Liver (tissue), 9 donors: ENCODE data around the gene CZIB. TPM values are rescaled to one million over a fixed set of nuclear protein-coding genes. Genes with fewer than 3 reads are reported as not detected.

Experiments
- DNase-seq: peaks from one replicate; pipeline ENCODE4 v3.0.0-alpha.2; 2017; ENCODE audit warnings: low spot score
- H3K27ac ChIP-seq, 2 donors: one replicate each; pipeline ENCODE4 v1.7.0; 2013; ENCODE audit warnings: inconsistent platforms in 2 of 2, low read length in 2 of 2, control low read depth in 1 of 2, low read depth in 1 of 2, mild to moderate bottlenecking in 1 of 2
- H3K27me3 ChIP-seq, 4 donors: one replicate each; pipeline versions ENCODE4 v1.6.1 to v1.7.0; 2013; ENCODE audit warnings: low read length in 3 of 4, inconsistent platforms in 1 of 4, mild to moderate bottlenecking in 1 of 4, moderate library complexity in 1 of 4; ENCODE audit not compliant: control insufficient read depth in 4 of 4, insufficient read depth in 4 of 4
- H3K36me3 ChIP-seq, 4 donors: one replicate each; pipeline versions ENCODE4 v1.6.1 to v1.7.0; 2013; ENCODE audit warnings: low read length in 3 of 4, mild to moderate bottlenecking in 3 of 4, low read depth in 1 of 4, moderate library complexity in 1 of 4; ENCODE audit not compliant: control insufficient read depth in 4 of 4, insufficient read depth in 3 of 4
- H3K4me1 ChIP-seq, 4 donors: one replicate each; pipeline versions ENCODE4 v1.6.1 to v1.7.0; 2013; ENCODE audit warnings: low read length in 3 of 4, mild to moderate bottlenecking in 3 of 4, moderate library complexity in 1 of 4; ENCODE audit not compliant: control insufficient read depth in 4 of 4, insufficient read depth in 4 of 4
- H3K4me3 ChIP-seq, 3 donors: one replicate each; pipeline versions ENCODE4 v1.6.1 to v1.7.0; 2013; ENCODE audit warnings: low read length in 3 of 3, control low read depth in 1 of 3, low read depth in 1 of 3, mild to moderate bottlenecking in 1 of 3
- H3K9ac ChIP-seq, 2 donors: one replicate each; pipeline ENCODE4 v1.7.0; 2013; ENCODE audit warnings: low read length in 2 of 2, mild to moderate bottlenecking in 2 of 2, moderate library complexity in 2 of 2, control low read depth in 1 of 2, low read depth in 1 of 2
- H3K9me3 ChIP-seq, 4 donors: one replicate each; pipeline versions ENCODE4 v1.6.1 to v1.7.0; 2013; ENCODE audit warnings: low read length in 3 of 4; ENCODE audit not compliant: control insufficient read depth in 4 of 4
- EGR1 ChIP-seq, 2 donors: IDR thresholded peaks; 2 replicates each; pipeline ENCODE4 v1.6.1; 2016 to 2018; ENCODE audit warnings: antibody characterized with exemption in 2 of 2, low read depth in 2 of 2
- FOXA1 ChIP-seq: IDR thresholded peaks from 2 replicates; pipeline ENCODE4 v1.6.1; 2016; ENCODE audit warnings: antibody characterized with exemption
- FOXA2 ChIP-seq: IDR thresholded peaks from 2 replicates; pipeline ENCODE4 v1.6.1; 2016; ENCODE audit warnings: antibody characterized with exemption
- GABPA ChIP-seq, 2 donors: IDR thresholded peaks in 1 of 2; conservative IDR thresholded peaks in 1 of 2; 2 replicates each; pipeline ENCODE4 v1.6.1; 2016; ENCODE audit warnings: antibody characterized with exemption in 2 of 2, mild to moderate bottlenecking in 1 of 2, moderate library complexity in 1 of 2
- HNF4A ChIP-seq, 2 donors: conservative IDR thresholded peaks; 2 replicates each; pipeline ENCODE4 v1.6.1; 2016; ENCODE audit warnings: antibody characterized with exemption in 2 of 2, mild to moderate bottlenecking in 2 of 2
- JUND ChIP-seq, 2 donors: IDR thresholded peaks; 2 replicates each; pipeline ENCODE4 v1.6.1; 2016; ENCODE audit warnings: antibody characterized with exemption in 2 of 2
- NR2F2 ChIP-seq: IDR thresholded peaks from 2 replicates; pipeline ENCODE4 v1.6.1; 2016; ENCODE audit warnings: antibody characterized with exemption
- RXRA ChIP-seq, 2 donors: IDR thresholded peaks; 2 replicates each; pipeline ENCODE4 v1.6.1; 2017 to 2018; ENCODE audit warnings: antibody characterized with exemption in 2 of 2, mild to moderate bottlenecking in 1 of 2
- SP1 ChIP-seq: IDR thresholded peaks from 2 replicates; pipeline ENCODE4 v1.6.1; 2018; ENCODE audit warnings: antibody characterized with exemption, mild to moderate bottlenecking
- TAF1 ChIP-seq: conservative IDR thresholded peaks from 2 replicates; pipeline ENCODE4 v1.6.1; 2016; ENCODE audit warnings: antibody characterized with exemption, mild to moderate bottlenecking
- YY1 ChIP-seq: IDR thresholded peaks from 2 replicates; pipeline ENCODE4 v1.6.1; 2016; ENCODE audit warnings: antibody characterized with exemption, mild to moderate bottlenecking
- WGBS: extraction: QIAGEN DNeasy Blood & Tissue Kit; methylation state at CpG from one replicate; pipeline ENCODE4 v1.1.7; 2013; 5-methylcytosine and 5-hydroxymethylcytosine counted together
- polyA plus RNA-seq, 2 donors: library from polyadenylated mRNA; stranded (reverse) in 1 of 2; unstranded in 1 of 2; fragments of 200-250 nt in 1 of 2; fragments of >200 nt in 1 of 2; fragmentation: Nextera tagmentation in 1 of 2; extraction: Ambion mirVana in 1 of 2; gene quantifications; one replicate each; pipeline versions ENCODE4 v1.2.1 to v1.2.3, GENCODE V29; 2013 to 2015
- total RNA-seq, 2 donors: library from RNA; depleted of rRNA; stranded (reverse); fragments of >200 nt; gene quantifications; one replicate each; pipeline ENCODE4 v1.2.3, GENCODE V29; 2014
- TF ChIP-seq, protein P1 (sequence below): IDR thresholded peaks from 2 replicates; pipeline ENCODE4 v1.6.1; 2016; ENCODE audit warnings: antibody characterized with exemption, mild to moderate bottlenecking
- TF ChIP-seq, protein P2 (sequence below): IDR thresholded peaks from 2 replicates; pipeline ENCODE4 v1.6.1; 2016; ENCODE audit warnings: antibody characterized with exemption
- TF ChIP-seq, protein P3 (sequence below): IDR thresholded peaks from 2 replicates; pipeline ENCODE4 v1.6.1; 2016; ENCODE audit warnings: antibody characterized with exemption
- TF ChIP-seq, protein P4 (sequence below): fragments of 150-350 bp; IDR thresholded peaks from 2 replicates; pipeline ENCODE4 v1.5.1; 2017; ENCODE audit warnings: improper control_type of control experiment, low read depth, low read length; ENCODE audit not compliant: missing input control
- TF ChIP-seq, protein P5 (sequence below): IDR thresholded peaks from 2 replicates; pipeline ENCODE4 v1.6.1; 2016; ENCODE audit warnings: antibody characterized with exemption
- donor health status: healthy.
- donor health status: healthy.
- donor health status: healthy.
- donor health status: healthy.
- donor health status: healthy.

The CZIB gene
- total and polyA plus RNA-seq, 4 donors: 19.8 to 32.3 (median 25.4) TPM

DNA sequence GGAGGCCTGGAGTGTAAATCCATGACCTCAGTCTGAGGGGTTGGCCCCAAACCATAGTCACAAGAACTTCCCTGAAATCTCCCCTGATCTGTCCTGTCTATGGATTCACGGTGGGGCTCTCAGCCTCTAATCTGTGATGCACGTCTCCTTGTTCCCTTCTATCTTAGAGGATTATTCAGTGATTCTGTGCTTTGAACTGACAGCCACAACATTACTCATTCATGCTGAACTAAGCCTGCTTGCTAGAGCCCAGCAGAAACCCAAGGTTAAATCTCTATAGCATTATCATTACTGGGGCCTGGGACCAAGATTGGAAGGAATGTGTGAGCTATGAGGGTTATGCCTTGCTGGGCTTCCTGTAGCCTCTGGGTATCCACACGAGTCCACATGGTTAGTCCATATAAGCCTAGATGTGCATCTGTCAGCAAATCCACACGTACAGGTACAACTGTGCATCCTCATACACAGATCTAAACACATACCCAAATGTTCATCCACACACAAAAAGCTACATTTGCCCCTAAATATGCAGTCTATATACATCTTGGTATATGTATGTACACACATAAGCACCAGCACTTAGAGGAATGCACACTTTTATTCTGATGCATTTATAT is 40.3 kb upstream of the CZIB start:
- DNase-seq: no peak
- no peaks in the 10 kb centered on the region for H3K4me1 ChIP-seq
- no peaks in the 10 kb centered on the region for H3K36me3 ChIP-seq
- peaks cover 0 to 2% (median 0%) of the 10 kb centered on the region in 4 donors for H3K27me3 ChIP-seq
- no peak overlapping the region for H3K27ac ChIP-seq
- 90% methylated on average over 4 of the region's 4 CpGs for WGBS
- TF ChIP-seq NR2F2 (no peak), SP1 (no peak), GABPA (IDR thresholded peaks at IDR 0.05 in 1 of 2, conservative IDR thresholded peaks at IDR 0.05 in 1 of 2) (no peak), JUND (IDR thresholded peaks at IDR 0.05) (no peak), RXRA (IDR thresholded peaks at IDR 0.05) (no peak), YY1 (no peak), FOXA2 (no peak), EGR1 (IDR thresholded peaks at IDR 0.05; ENCODE audit: low read depth in 2 of 2) (no peak), HNF4A (conservative IDR thresholded peaks at IDR 0.05) (no peak), TAF1 (no peak), FOXA1 (no peak)
- TF ChIP-seq, protein P1, sequence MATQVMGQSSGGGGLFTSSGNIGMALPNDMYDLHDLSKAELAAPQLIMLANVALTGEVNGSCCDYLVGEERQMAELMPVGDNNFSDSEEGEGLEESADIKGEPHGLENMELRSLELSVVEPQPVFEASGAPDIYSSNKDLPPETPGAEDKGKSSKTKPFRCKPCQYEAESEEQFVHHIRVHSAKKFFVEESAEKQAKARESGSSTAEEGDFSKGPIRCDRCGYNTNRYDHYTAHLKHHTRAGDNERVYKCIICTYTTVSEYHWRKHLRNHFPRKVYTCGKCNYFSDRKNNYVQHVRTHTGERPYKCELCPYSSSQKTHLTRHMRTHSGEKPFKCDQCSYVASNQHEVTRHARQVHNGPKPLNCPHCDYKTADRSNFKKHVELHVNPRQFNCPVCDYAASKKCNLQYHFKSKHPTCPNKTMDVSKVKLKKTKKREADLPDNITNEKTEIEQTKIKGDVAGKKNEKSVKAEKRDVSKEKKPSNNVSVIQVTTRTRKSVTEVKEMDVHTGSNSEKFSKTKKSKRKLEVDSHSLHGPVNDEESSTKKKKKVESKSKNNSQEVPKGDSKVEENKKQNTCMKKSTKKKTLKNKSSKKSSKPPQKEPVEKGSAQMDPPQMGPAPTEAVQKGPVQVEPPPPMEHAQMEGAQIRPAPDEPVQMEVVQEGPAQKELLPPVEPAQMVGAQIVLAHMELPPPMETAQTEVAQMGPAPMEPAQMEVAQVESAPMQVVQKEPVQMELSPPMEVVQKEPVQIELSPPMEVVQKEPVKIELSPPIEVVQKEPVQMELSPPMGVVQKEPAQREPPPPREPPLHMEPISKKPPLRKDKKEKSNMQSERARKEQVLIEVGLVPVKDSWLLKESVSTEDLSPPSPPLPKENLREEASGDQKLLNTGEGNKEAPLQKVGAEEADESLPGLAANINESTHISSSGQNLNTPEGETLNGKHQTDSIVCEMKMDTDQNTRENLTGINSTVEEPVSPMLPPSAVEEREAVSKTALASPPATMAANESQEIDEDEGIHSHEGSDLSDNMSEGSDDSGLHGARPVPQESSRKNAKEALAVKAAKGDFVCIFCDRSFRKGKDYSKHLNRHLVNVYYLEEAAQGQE: no peak
- TF ChIP-seq, protein P2, sequence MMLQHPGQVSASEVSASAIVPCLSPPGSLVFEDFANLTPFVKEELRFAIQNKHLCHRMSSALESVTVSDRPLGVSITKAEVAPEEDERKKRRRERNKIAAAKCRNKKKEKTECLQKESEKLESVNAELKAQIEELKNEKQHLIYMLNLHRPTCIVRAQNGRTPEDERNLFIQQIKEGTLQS: no peak
- TF ChIP-seq, protein P3, sequence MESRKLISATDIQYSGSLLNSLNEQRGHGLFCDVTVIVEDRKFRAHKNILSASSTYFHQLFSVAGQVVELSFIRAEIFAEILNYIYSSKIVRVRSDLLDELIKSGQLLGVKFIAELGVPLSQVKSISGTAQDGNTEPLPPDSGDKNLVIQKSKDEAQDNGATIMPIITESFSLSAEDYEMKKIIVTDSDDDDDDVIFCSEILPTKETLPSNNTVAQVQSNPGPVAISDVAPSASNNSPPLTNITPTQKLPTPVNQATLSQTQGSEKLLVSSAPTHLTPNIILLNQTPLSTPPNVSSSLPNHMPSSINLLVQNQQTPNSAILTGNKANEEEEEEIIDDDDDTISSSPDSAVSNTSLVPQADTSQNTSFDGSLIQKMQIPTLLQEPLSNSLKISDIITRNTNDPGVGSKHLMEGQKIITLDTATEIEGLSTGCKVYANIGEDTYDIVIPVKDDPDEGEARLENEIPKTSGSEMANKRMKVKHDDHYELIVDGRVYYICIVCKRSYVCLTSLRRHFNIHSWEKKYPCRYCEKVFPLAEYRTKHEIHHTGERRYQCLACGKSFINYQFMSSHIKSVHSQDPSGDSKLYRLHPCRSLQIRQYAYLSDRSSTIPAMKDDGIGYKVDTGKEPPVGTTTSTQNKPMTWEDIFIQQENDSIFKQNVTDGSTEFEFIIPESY: no peak
- TF ChIP-seq, protein P4, sequence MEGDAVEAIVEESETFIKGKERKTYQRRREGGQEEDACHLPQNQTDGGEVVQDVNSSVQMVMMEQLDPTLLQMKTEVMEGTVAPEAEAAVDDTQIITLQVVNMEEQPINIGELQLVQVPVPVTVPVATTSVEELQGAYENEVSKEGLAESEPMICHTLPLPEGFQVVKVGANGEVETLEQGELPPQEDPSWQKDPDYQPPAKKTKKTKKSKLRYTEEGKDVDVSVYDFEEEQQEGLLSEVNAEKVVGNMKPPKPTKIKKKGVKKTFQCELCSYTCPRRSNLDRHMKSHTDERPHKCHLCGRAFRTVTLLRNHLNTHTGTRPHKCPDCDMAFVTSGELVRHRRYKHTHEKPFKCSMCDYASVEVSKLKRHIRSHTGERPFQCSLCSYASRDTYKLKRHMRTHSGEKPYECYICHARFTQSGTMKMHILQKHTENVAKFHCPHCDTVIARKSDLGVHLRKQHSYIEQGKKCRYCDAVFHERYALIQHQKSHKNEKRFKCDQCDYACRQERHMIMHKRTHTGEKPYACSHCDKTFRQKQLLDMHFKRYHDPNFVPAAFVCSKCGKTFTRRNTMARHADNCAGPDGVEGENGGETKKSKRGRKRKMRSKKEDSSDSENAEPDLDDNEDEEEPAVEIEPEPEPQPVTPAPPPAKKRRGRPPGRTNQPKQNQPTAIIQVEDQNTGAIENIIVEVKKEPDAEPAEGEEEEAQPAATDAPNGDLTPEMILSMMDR: no peak
- TF ChIP-seq, protein P5, sequence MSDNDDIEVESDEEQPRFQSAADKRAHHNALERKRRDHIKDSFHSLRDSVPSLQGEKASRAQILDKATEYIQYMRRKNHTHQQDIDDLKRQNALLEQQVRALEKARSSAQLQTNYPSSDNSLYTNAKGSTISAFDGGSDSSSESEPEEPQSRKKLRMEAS: no peak
- no peak overlapping the region for H3K4me3 ChIP-seq
- no peak overlapping the region for H3K9ac ChIP-seq
- no peaks in the 10 kb centered on the region for H3K9me3 ChIP-seq
